GM12891 (cell line): ENCODE data around the gene LRPPRC.

Source experiments
- DNase-seq: peaks from one replicate; pipeline ENCODE4 v3.0.0; 2011; ENCODE audit warnings: low spot score; ENCODE audit not compliant: insufficient read length
- FAIRE-seq: peaks from 2 replicates; lab custom pipeline; 2011; peaks lifted over from hg19 to GRCh38; lab: Jason Lieb, UNC
- PAX5 ChIP-seq: IDR thresholded peaks from 2 replicates; pipeline ENCODE4 v1.6.1; 2011; ENCODE audit warnings: low read length, moderate library complexity, mild to moderate bottlenecking; ENCODE audit not compliant: insufficient read depth, severe bottlenecking
- POLR2A ChIP-seq: IDR thresholded peaks from 2 replicates; pipeline ENCODE4 v1.6.1; 2011; ENCODE audit warnings: low read depth, low read length, control low read depth
- POLR2AphosphoS5 ChIP-seq: IDR thresholded peaks from 2 replicates; pipeline ENCODE4 v1.6.1; 2011; ENCODE audit warnings: low read depth, low read length, control low read depth
- POU2F2 ChIP-seq: IDR thresholded peaks from 2 replicates; pipeline ENCODE4 v1.6.1; 2011; ENCODE audit warnings: low read depth, mild to moderate bottlenecking, control low read depth, low read length, moderate library complexity
- SPI1 ChIP-seq: IDR thresholded peaks from 2 replicates; pipeline ENCODE4 v1.6.1; 2011; ENCODE audit warnings: low read depth, low read length, control low read depth
- TAF1 ChIP-seq: IDR thresholded peaks from 2 replicates; pipeline ENCODE4 v1.6.1; 2011; ENCODE audit warnings: low read depth, low read length, control low read depth

The LRPPRC gene

GRCh38 chr2:43980902-43981301, 14.9 kb downstream of the LRPPRC start:
- FAIRE-seq (no peak), DNase-seq (no peak)
- TF ChIP-seq POU2F2 (peak; percentile 75; the same call in 1 of the 2 replicates), POLR2A (no peak)

- DNase-seq (no peak), FAIRE-seq (peak; percentile 23)
- TF ChIP-seq TAF1 = no peak
- TF ChIP-seq PAX5 = no peak
- no peak for TF ChIP-seq POLR2AphosphoS5
- TF ChIP-seq SPI1 = no peak
- TF ChIP-seq POLR2A = no peak
- TF ChIP-seq POU2F2 = no peak
These were observed 18.0 kb downstream of the LRPPRC start for GRCh38 chr2:43977677-43978375.

GRCh38 chr2:43960921-43961320, 34.9 kb downstream of the LRPPRC start:
- DNase-seq (no peak), FAIRE-seq (no peak)
- TF ChIP-seq PAX5 = no peak
- no peak for TF ChIP-seq TAF1
- no peak for TF ChIP-seq POLR2AphosphoS5
- TF ChIP-seq SPI1 = no peak
- no peak for TF ChIP-seq POU2F2
- no peak for TF ChIP-seq POLR2A

DNA sequence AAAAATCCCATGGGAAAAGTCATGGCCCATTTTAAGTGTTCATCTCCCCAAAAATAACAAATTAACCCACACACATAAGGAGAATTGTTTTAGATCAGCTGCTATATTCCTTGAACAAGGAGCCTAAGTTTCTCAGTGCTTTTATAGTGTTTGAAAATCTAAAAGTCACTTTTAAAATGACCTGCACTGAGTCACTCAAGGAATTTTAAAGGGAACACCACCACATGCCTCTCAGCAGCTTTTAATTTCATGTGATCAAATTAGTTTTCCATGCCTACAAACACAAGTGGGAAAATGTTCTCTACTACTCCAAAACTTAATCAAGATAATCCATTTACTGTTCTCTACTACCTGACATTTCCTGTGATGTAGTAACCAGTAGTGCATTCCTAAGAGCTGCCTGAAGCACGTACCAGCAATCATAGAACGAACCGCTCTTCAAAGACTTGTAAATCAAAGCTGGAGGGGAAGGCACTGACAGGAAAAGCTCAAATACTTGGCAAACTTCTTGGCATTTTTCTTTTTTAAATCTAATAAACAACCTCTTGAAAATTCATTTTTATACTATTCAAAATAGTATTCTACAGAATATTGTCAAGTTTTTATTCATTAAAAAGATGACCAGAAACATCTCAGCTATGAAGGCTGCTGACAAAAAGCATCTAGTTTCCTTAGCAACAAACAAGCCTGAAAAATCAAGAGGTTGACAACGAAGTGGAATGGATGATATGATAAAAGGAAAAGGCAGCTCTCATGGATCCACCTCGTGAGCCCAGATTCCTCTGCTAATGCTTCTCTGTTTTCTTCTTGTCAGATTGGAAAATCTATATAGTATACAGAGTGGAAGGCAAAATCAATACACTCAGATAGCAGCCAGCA, 37.2 kb downstream of the LRPPRC start:
- TF ChIP-seq POU2F2 (no peak), PAX5 (no peak), POLR2AphosphoS5 (no peak), POLR2A (no peak), TAF1 (no peak), SPI1 (no peak)
- FAIRE-seq = peak; percentile 9
- no peak for DNase-seq

- FAIRE-seq = peak; percentile 23
- DNase-seq = no peak
- no peak for TF ChIP-seq TAF1
- no peak for TF ChIP-seq PAX5
- TF ChIP-seq POLR2A = no peak
- TF ChIP-seq POU2F2 = no peak
- TF ChIP-seq POLR2AphosphoS5 = no peak
- no peak for TF ChIP-seq SPI1
These were observed 45.3 kb downstream of the LRPPRC start for GRCh38 chr2:43950383-43951008.

- peak; percentile 52 for FAIRE-seq
- no peak for TF ChIP-seq POU2F2
- TF ChIP-seq TAF1 = no peak
- no peak for DNase-seq
These were observed 47.4 kb downstream of the LRPPRC start for GRCh38 chr2:43948370-43948769.

DNA sequence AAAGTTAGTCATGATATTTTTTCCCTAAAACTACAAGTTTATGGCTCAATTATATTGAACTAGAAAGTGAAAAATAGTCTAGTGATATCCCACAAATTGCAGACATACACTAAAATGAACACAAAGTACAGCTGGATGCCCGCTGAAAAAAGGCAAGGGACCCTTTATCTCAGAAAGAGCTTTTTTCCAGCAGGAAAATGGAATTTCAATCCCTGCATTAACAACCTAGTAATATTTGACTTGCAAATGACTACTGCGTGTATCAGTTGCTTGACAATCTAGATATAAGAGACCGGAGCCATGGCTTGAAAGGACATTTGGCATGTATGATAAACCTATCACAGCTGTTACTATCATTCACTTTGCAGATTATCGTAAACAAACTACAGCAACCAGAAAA, 49.1 kb downstream of the LRPPRC start:
- FAIRE-seq = no peak
- DNase-seq = no peak
- TF ChIP-seq POLR2A = no peak
- TF ChIP-seq POLR2AphosphoS5 = no peak
- no peak for TF ChIP-seq POU2F2
- TF ChIP-seq TAF1 = no peak
- no peak for TF ChIP-seq PAX5
- no peak for TF ChIP-seq SPI1

GRCh38 chr2:43945439-43945838, 50.4 kb downstream of the LRPPRC start:
- DNase-seq (no peak), FAIRE-seq (no peak)
- no peak for TF ChIP-seq TAF1
- no peak for TF ChIP-seq POLR2A
- TF ChIP-seq SPI1 = no peak
- no peak for TF ChIP-seq PAX5
- TF ChIP-seq POLR2AphosphoS5 = no peak
- no peak for TF ChIP-seq POU2F2

DNA sequence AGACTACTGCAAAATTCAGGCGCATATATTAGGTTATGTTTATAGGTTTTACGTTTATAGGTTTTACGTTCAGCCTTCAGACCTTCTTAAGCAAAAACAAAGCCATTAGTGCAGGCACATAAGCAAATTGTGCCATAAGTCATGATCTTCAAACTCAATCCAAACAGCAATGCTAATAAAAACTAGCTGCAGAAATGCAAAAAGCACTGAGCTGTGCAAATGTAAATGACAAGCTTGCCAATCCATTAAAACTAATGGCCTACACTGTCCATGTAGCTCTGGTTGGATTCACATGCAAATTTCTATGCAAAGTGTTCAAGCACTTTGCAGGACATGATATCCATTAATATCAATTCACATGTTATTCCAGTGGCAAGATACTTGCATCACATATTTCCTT, 50.9 kb downstream of the LRPPRC start:
- peak; percentile 73 for FAIRE-seq
- no peak for TF ChIP-seq POU2F2
- TF ChIP-seq POLR2A = no peak
- no peak for TF ChIP-seq POLR2AphosphoS5
- no peak for TF ChIP-seq PAX5
- no peak for TF ChIP-seq SPI1
- no peak for TF ChIP-seq TAF1
- DNase-seq = no peak
